K562 (cell line): ENCODE measurements around the gene PNCK. TPM values are rescaled to one million over a fixed set of nuclear protein-coding genes. Genes with fewer than 3 reads are reported as not detected.

Experiments
- ERF ChIP-seq: fragments of 450-650 bp; formaldehyde crosslinking; IDR thresholded peaks from 2 replicates; pipeline ENCODE4 v1.4.0; 2020; ENCODE audit warnings: mild to moderate bottlenecking, mixed read lengths
- JUNB ChIP-seq: fragments of 450-650 bp; formaldehyde crosslinking; conservative IDR thresholded peaks from 2 replicates; pipeline ENCODE4 v1.4.0; 2020; ENCODE audit warnings: mild to moderate bottlenecking
- KAT8 ChIP-seq: fragments of 450-650 bp; IDR thresholded peaks from 2 replicates; pipeline ENCODE4 v1.6.1; 2016; ENCODE audit warnings: low read depth, mild to moderate bottlenecking
- MAFK ChIP-seq: IDR thresholded peaks from 2 replicates; pipeline ENCODE4 v1.6.1; 2011; ENCODE audit warnings: low read length, improper control_type of control experiment
- MCM7 ChIP-seq, 2 experiments: fragments of 450-650 bp; IDR thresholded peaks; 2 replicates each; pipeline ENCODE4 v1.6.1; 2016 to 2018
- NFE2L1 ChIP-seq: fragments of 450-650 bp; IDR thresholded peaks from 2 replicates; pipeline ENCODE4 v1.6.1; 2016; ENCODE audit warnings: missing genetic modification characterization, low read depth, mild to moderate bottlenecking, missing compliant biosample characterization, moderate library complexity, borderline replicate concordance
- POU5F1 ChIP-seq: fragments of 150-350 bp; IDR thresholded peaks from 2 replicates; pipeline ENCODE4 v1.6.1; 2014; ENCODE audit warnings: borderline replicate concordance, low read length, low read depth, mild to moderate bottlenecking; ENCODE audit not compliant: partially characterized antibody
- PTRF ChIP-seq: fragments of 450-650 bp; IDR thresholded peaks from 2 replicates; pipeline ENCODE4 v1.6.1; 2016; ENCODE audit warnings: mild to moderate bottlenecking, missing genetic modification characterization, missing compliant biosample characterization
- RBM22 ChIP-seq: fragments of 200-400 bp; formaldehyde crosslinking; IDR thresholded peaks from 2 replicates; pipeline ENCODE4 v1.6.1; 2018; ENCODE audit warnings: low read length, low read depth; ENCODE audit not compliant: poor library complexity, severe bottlenecking
- RBM25 ChIP-seq: fragments of 200-400 bp; formaldehyde crosslinking; IDR thresholded peaks from 2 replicates; pipeline ENCODE4 v1.6.1; 2018; ENCODE audit warnings: low read length, low read depth, moderate library complexity; ENCODE audit not compliant: severe bottlenecking
- SRSF1 ChIP-seq: fragments of 200-400 bp; formaldehyde crosslinking; IDR thresholded peaks from 2 replicates; pipeline ENCODE4 v1.6.1; 2017; ENCODE audit warnings: mild to moderate bottlenecking, low read depth, low read length, moderate library complexity
- TRIM28 ChIP-seq: fragments of 450-650 bp; IDR thresholded peaks from 2 replicates; pipeline ENCODE4 v1.6.1; 2017
- U2AF2 ChIP-seq: fragments of 200-400 bp; formaldehyde crosslinking; optimal IDR thresholded peaks from 2 replicates; pipeline ENCODE3; 2017; ENCODE audit warnings: low read depth, mild to moderate bottlenecking, low read length
- polyA plus RNA-seq, 8 experiments: library from polyadenylated mRNA; depleted of rRNA in 4 of 8; stranded (reverse) in 5 of 8; unstranded in 3 of 8; fragments of >200 nt; fragmentation: Nextera tagmentation in 2 of 8; fragmentation: Illumina TruSeq in 1 of 8; extraction: Ambion mirVana in 2 of 8; extraction: Trizol in 1 of 8; gene quantifications; 2 replicates each; pipeline versions ENCODE4 v1.2.1 to v1.2.3, GENCODE V29; 2011 to 2014; ENCODE audit warnings: inconsistent platforms in 1 of 8, missing spikeins in 1 of 8
- total RNA-seq, 7 experiments: library from RNA; depleted of rRNA in 6 of 7; stranded (reverse); fragments of >200 nt in 6 of 7; fragmentation: Illumina TruSeq in 2 of 7; extraction: Trizol in 2 of 7; gene quantifications; 2 replicates each; pipeline versions ENCODE4 v1.2.1 to v1.2.3, GENCODE V29; 2011 to 2021; ENCODE audit warnings: low replicate concordance in 1 of 7
- TF ChIP-seq, protein P1 (sequence below): sonication (generic); formaldehyde crosslinking; IDR thresholded peaks from 2 replicates; pipeline ENCODE4 v1.8.1; 2022; ENCODE audit warnings: missing genetic modification reagents
- TF ChIP-seq, protein P2 (sequence below): fragments of 250-450 bp; sonication (Bioruptor Pico); IDR thresholded peaks from 2 replicates; pipeline ENCODE4 v1.5.0; 2020; ENCODE audit warnings: mild to moderate bottlenecking, borderline replicate concordance

PNCK gene
- total and polyA plus RNA-seq, 9 of the 15 experiments (the other 6 are each of a cell fraction or from before 2014, with no cell fraction given) = 0.13 to 7.5 (median 1.2) TPM; not detected in 1

DNA sequence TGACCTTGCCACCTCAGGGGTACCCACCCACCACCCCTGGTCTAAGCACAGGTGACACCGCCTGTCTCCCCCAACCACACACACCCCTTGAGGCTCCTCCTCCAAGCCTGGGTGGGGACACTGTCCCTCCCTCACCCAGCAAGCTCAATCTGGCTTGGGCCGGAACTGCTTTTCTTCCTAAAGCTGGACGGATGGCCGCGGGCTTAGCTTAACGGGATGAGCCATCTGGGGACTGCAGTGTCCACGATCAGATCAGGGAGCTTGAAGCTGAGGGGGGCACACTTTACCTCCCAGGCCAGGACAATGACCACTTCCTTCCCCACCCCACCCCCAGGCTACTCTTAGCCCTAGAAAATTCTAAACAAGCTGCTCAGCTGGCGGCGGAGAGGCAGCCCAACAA lies 13.1 kb upstream of the PNCK start (continued):
- TF ChIP-seq RBM25 = no peak
- no peak for TF ChIP-seq U2AF2
- TF ChIP-seq POU5F1 = no peak
- no peak for TF ChIP-seq MAFK
- no peak for TF ChIP-seq NFE2L1
- TF ChIP-seq MCM7 (IDR thresholded peaks at IDR 0.05) = no peak
- TF ChIP-seq, protein P1, sequence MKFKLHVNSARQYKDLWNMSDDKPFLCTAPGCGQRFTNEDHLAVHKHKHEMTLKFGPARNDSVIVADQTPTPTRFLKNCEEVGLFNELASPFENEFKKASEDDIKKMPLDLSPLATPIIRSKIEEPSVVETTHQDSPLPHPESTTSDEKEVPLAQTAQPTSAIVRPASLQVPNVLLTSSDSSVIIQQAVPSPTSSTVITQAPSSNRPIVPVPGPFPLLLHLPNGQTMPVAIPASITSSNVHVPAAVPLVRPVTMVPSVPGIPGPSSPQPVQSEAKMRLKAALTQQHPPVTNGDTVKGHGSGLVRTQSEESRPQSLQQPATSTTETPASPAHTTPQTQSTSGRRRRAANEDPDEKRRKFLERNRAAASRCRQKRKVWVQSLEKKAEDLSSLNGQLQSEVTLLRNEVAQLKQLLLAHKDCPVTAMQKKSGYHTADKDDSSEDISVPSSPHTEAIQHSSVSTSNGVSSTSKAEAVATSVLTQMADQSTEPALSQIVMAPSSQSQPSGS (CRISPR knock-in tag) = no peak
- TF ChIP-seq ERF (CRISPR knock-in tag) = no peak
- TF ChIP-seq KAT8 = no peak
- no peak for TF ChIP-seq TRIM28
- TF ChIP-seq, protein P2, sequence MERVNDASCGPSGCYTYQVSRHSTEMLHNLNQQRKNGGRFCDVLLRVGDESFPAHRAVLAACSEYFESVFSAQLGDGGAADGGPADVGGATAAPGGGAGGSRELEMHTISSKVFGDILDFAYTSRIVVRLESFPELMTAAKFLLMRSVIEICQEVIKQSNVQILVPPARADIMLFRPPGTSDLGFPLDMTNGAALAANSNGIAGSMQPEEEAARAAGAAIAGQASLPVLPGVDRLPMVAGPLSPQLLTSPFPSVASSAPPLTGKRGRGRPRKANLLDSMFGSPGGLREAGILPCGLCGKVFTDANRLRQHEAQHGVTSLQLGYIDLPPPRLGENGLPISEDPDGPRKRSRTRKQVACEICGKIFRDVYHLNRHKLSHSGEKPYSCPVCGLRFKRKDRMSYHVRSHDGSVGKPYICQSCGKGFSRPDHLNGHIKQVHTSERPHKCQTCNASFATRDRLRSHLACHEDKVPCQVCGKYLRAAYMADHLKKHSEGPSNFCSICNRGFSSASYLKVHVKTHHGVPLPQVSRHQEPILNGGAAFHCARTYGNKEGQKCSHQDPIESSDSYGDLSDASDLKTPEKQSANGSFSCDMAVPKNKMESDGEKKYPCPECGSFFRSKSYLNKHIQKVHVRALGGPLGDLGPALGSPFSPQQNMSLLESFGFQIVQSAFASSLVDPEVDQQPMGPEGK (CRISPR knock-in tag) = no peak
- no peak for TF ChIP-seq SRSF1
- no peak for TF ChIP-seq RBM22
- no peak for TF ChIP-seq PTRF
- TF ChIP-seq JUNB (CRISPR knock-in tag) = no peak
